KMS-11 (cell line): ENCODE data around the gene ABHD12.

Experiments
- H2AFZ ChIP-seq: fragments of 200-600 bp; sonication (generic); 2 replicates; pipeline ENCODE4 v1.6.1; 2016; ENCODE audit warnings: antibody characterized with exemption, mixed run types, low read depth
- H3K27ac ChIP-seq: fragments of 200-600 bp; sonication (generic); 2 replicates; pipeline ENCODE4 v1.6.1; 2016; ENCODE audit warnings: mild to moderate bottlenecking, mixed run types
- H3K27me3 ChIP-seq: fragments of 200-600 bp; sonication (generic); 2 replicates; pipeline ENCODE4 v1.6.1; 2017; ENCODE audit warnings: mild to moderate bottlenecking, low read depth, mixed run types, moderate library complexity; ENCODE audit not compliant: insufficient read depth
- H3K36me3 ChIP-seq: fragments of 200-600 bp; sonication (generic); 2 replicates; pipeline ENCODE4 v1.6.1; 2017; ENCODE audit warnings: mild to moderate bottlenecking, mixed run types; ENCODE audit not compliant: insufficient read depth
- H3K4me1 ChIP-seq: fragments of 200-600 bp; sonication (generic); 2 replicates; pipeline ENCODE4 v1.6.1; 2016; ENCODE audit warnings: mild to moderate bottlenecking, low read depth, mixed run types; ENCODE audit not compliant: poor library complexity, severe bottlenecking
- H3K4me2 ChIP-seq: fragments of 200-600 bp; sonication (generic); 2 replicates; pipeline ENCODE4 v1.7.0; 2016; ENCODE audit warnings: mild to moderate bottlenecking, mixed run types
- H3K4me3 ChIP-seq: fragments of 200-600 bp; sonication (generic); IDR thresholded peaks from 2 replicates; pipeline ENCODE4 v1.6.1; 2017; ENCODE audit warnings: low read depth, low read length, mixed read lengths; ENCODE audit not compliant: insufficient read depth
- H3K79me2 ChIP-seq: fragments of 200-600 bp; sonication (generic); 2 replicates; pipeline ENCODE4 v1.6.1; 2016; ENCODE audit warnings: low read depth, mixed run types; ENCODE audit not compliant: insufficient read depth
- H3K9ac ChIP-seq: fragments of 200-600 bp; sonication (generic); 2 replicates; pipeline ENCODE4 v1.6.1; 2016; ENCODE audit warnings: mild to moderate bottlenecking, mixed run types
- H4K20me1 ChIP-seq: fragments of 200-600 bp; sonication (generic); 2 replicates; pipeline ENCODE4 v1.6.1; 2016; ENCODE audit warnings: mild to moderate bottlenecking, mixed run types; ENCODE audit not compliant: insufficient read depth
- CTCF ChIP-seq: fragments of 200-600 bp; sonication (generic); conservative IDR thresholded peaks from 2 replicates; pipeline ENCODE4 v1.6.1; 2017; ENCODE audit warnings: low read depth, mild to moderate bottlenecking, antibody characterized with exemption, low read length, moderate library complexity, mixed read lengths

The ABHD12 gene

GRCh38 chr20:25323496-25324246, 67.0 kb downstream of the ABHD12 start:
- Histone ChIP-seq H3K27me3 (no peaks in the 10 kb centered on the region), H3K4me3 (no peak overlapping the region), H2AFZ (no peak overlapping the region), H3K9ac (no peak overlapping the region), H3K27ac (no peak overlapping the region), H3K4me2 (no peak overlapping the region), H3K4me1 (peaks cover 5% of the 10 kb centered on the region), H3K36me3 (no peaks in the 10 kb centered on the region), H3K79me2 (peaks cover 6% of the 10 kb centered on the region; the same call in 1 of the 2 replicates), H4K20me1 (no peaks in the 10 kb centered on the region)
- no peak for TF ChIP-seq CTCF

GRCh38 chr20:25321991-25322390, 68.6 kb downstream of the ABHD12 start:
- H3K4me1 ChIP-seq: no peaks in the 10 kb centered on the region
- no peak overlapping the region for H3K4me2 ChIP-seq
- H3K4me3 ChIP-seq: no peak overlapping the region
- no peaks in the 10 kb centered on the region for H4K20me1 ChIP-seq
- peaks cover 5% of the 10 kb centered on the region; the same call in 1 of the 2 replicates for H3K79me2 ChIP-seq
- H3K36me3 ChIP-seq: no peaks in the 10 kb centered on the region
- TF ChIP-seq CTCF: no peak
- H2AFZ ChIP-seq: no peak overlapping the region
- no peaks in the 10 kb centered on the region for H3K27me3 ChIP-seq
- H3K27ac ChIP-seq: no peak overlapping the region
- H3K9ac ChIP-seq: no peak overlapping the region

GRCh38 chr20:25321262-25321831, 69.3 kb downstream of the ABHD12 start:
- no peak overlapping the region for H2AFZ ChIP-seq
- no peak overlapping the region for H3K9ac ChIP-seq
- no peak overlapping the region for H3K4me3 ChIP-seq
- H3K4me2 ChIP-seq: no peak overlapping the region
- H3K36me3 ChIP-seq: no peaks in the 10 kb centered on the region
- H4K20me1 ChIP-seq: no peaks in the 10 kb centered on the region
- no peaks in the 10 kb centered on the region for H3K4me1 ChIP-seq
- H3K79me2 ChIP-seq: no peaks in the 10 kb centered on the region
- H3K27me3 ChIP-seq: no peaks in the 10 kb centered on the region
- H3K27ac ChIP-seq: no peak overlapping the region
- TF ChIP-seq CTCF: no peak

- H3K27ac ChIP-seq: no peak overlapping the region
- H3K4me2 ChIP-seq: no peak overlapping the region
- no peak overlapping the region for H3K4me3 ChIP-seq
Measured at GRCh38 chr20:25320035-25320800, 70.4 kb downstream of the ABHD12 start.

More at GRCh38 chr20:25320035-25320800, 70.4 kb downstream of the ABHD12 start:
- no peak overlapping the region for H2AFZ ChIP-seq
- no peaks in the 10 kb centered on the region for H3K36me3 ChIP-seq
- H4K20me1 ChIP-seq: no peaks in the 10 kb centered on the region
- H3K79me2 ChIP-seq: no peaks in the 10 kb centered on the region
- H3K27me3 ChIP-seq: no peaks in the 10 kb centered on the region
- H3K4me1 ChIP-seq: no peaks in the 10 kb centered on the region
- no peak overlapping the region for H3K9ac ChIP-seq
- no peak for TF ChIP-seq CTCF
